H1 (cell line): ENCODE measurements around the gene DMC1. TPM values are rescaled to one million over a fixed set of nuclear protein-coding genes. Genes with fewer than 3 reads are reported as not detected.

Experiments
- CTCF ChIA-PET: fragments of 300-600 bp; sonication (Branson Sonifier 250); formaldehyde crosslinking; loops from one replicate; lab custom pipeline; 2021; ENCODE audit not compliant: partially characterized antibody; lab: Charles Lee
- POLR2A ChIA-PET: fragments of 300-600 bp; sonication (Branson Sonifier 250); formaldehyde crosslinking; loops from one replicate; lab custom pipeline; 2021; ENCODE audit warnings: inconsistent platforms; ENCODE audit not compliant: partially characterized antibody; lab: Charles Lee
- DNase-seq, 2 experiments: peaks; one replicate each; pipeline versions ENCODE4 v3.0.0 to v3.0.0-alpha.2; 2010 to 2022; ENCODE audit warnings: low spot score in 2 of 2, low read depth in 1 of 2, mixed read lengths in 1 of 2
- FAIRE-seq: peaks from 2 replicates; lab custom pipeline; 2011; peaks lifted over from hg19 to GRCh38; lab: Jason Lieb, UNC
- H2AFZ ChIP-seq: 2 replicates; pipeline ENCODE4 v1.8.1; 2012; ENCODE audit warnings: low read length, inconsistent platforms
- H2AK5ac ChIP-seq: 2 replicates; pipeline ENCODE4 v1.6.1; 2013; ENCODE audit warnings: low read depth, low read length
- H2BK120ac ChIP-seq: replicated peaks from 2 replicates; pipeline ENCODE3; 2013; ENCODE audit warnings: low read depth, low read length, inconsistent platforms
- H2BK12ac ChIP-seq: 2 replicates; pipeline ENCODE4 v1.6.1; 2013; ENCODE audit warnings: low read depth, low read length
- H2BK15ac ChIP-seq: 2 replicates; pipeline ENCODE4 v1.6.1; 2013; ENCODE audit warnings: low read length
- H2BK20ac ChIP-seq: 2 replicates; pipeline ENCODE4 v1.6.1; 2013; ENCODE audit warnings: low read length
- H2BK5ac ChIP-seq: 2 replicates; pipeline ENCODE4 v1.6.1; 2013; ENCODE audit warnings: low read depth, low read length
- H3K14ac ChIP-seq: 2 replicates; pipeline ENCODE4 v1.6.1; 2013; ENCODE audit warnings: inconsistent platforms; ENCODE audit not compliant: insufficient read length
- H3K18ac ChIP-seq: 2 replicates; pipeline ENCODE4 v1.6.1; 2013; ENCODE audit warnings: low read length; ENCODE audit errors: extremely low read depth
- H3K23ac ChIP-seq: 2 replicates; pipeline ENCODE4 v1.6.1; 2013; ENCODE audit warnings: inconsistent platforms; ENCODE audit not compliant: insufficient read length
- H3K23me2 ChIP-seq: 2 replicates; pipeline ENCODE4 v1.6.1; 2013; ENCODE audit warnings: low read depth, low read length
- H3K27ac ChIP-seq: 2 replicates; pipeline ENCODE4 v1.6.1; 2011; ENCODE audit warnings: low read depth, low read length, inconsistent platforms
- H3K27me3 ChIP-seq, 4 experiments: replicated peaks in 1 of 4; 1 replicate in 1 of 4; 2 replicates in 3 of 4; pipeline versions ENCODE4 v1.6.1 to v1.8.1; 2011 to 2013; ENCODE audit warnings: low read length in 3 of 4, mild to moderate bottlenecking in 3 of 4, inconsistent platforms in 2 of 4, mixed read lengths in 2 of 4, moderate library complexity in 1 of 4; ENCODE audit not compliant: control insufficient read depth in 3 of 4, insufficient read depth in 3 of 4; ENCODE audit errors: extremely low read depth in 1 of 4
- H3K36me3 ChIP-seq, 4 experiments: 2 replicates each; pipeline versions ENCODE4 v1.6.1 to v1.8.1; 2011 to 2013; ENCODE audit warnings: mild to moderate bottlenecking in 4 of 4, low read length in 3 of 4, moderate library complexity in 2 of 4, control low read depth in 1 of 4, inconsistent platforms in 1 of 4; ENCODE audit not compliant: insufficient read depth in 4 of 4, control insufficient read depth in 2 of 4
- H3K4ac ChIP-seq: replicated peaks from 2 replicates; pipeline ENCODE3; 2013; ENCODE audit warnings: low read length, low read depth, mixed read lengths, inconsistent platforms; ENCODE audit not compliant: insufficient read length
- H3K4me1 ChIP-seq, 4 experiments: replicated peaks in 1 of 4; 1 replicate in 1 of 4; 2 replicates in 3 of 4; pipeline versions ENCODE4 v1.6.1 to v1.8.1; 2011 to 2013; ENCODE audit warnings: low read length in 3 of 4, inconsistent platforms in 2 of 4, mixed read lengths in 1 of 4; ENCODE audit not compliant: insufficient read depth in 4 of 4, control insufficient read depth in 3 of 4
- H3K4me2 ChIP-seq, 2 experiments: 2 replicates each; pipeline versions ENCODE4 v1.6.1 to v1.8.1; 2011 to 2013; ENCODE audit warnings: low read depth in 2 of 2, low read length in 2 of 2, control low read depth in 1 of 2, inconsistent platforms in 1 of 2, mild to moderate bottlenecking in 1 of 2; ENCODE audit not compliant: insufficient read depth in 1 of 2
- H3K4me3 ChIP-seq, 4 experiments: fragments of 200-600, 300-600 bp in 1 of 4; sonication (generic), shearing (Covaris generic), sonication (Bioruptor Twin) in 1 of 4; 2 replicates each; pipeline versions ENCODE4 v1.5.1 to v1.8.1; 2011 to 2016; ENCODE audit warnings: low read length in 4 of 4, low read depth in 3 of 4, control low read depth in 2 of 4, inconsistent platforms in 2 of 4, mild to moderate bottlenecking in 2 of 4, mixed read lengths in 1 of 4, moderate library complexity in 1 of 4; ENCODE audit not compliant: insufficient read depth in 2 of 4; ENCODE audit errors: extremely low read depth in 1 of 4
- H3K56ac ChIP-seq: replicated peaks from 2 replicates; pipeline ENCODE3; 2013; ENCODE audit warnings: low read depth, mild to moderate bottlenecking, mixed read lengths, low read length, inconsistent platforms; ENCODE audit not compliant: insufficient read length
- H3K79me1 ChIP-seq: 2 replicates; pipeline ENCODE4 v1.6.1; 2013; ENCODE audit warnings: low read depth, low read length, control low read depth
- H3K79me2 ChIP-seq, 2 experiments: 2 replicates each; pipeline versions ENCODE4 v1.6.1 to v1.8.1; 2012 to 2013; ENCODE audit warnings: low read length in 2 of 2, mild to moderate bottlenecking in 2 of 2, inconsistent platforms in 1 of 2; ENCODE audit not compliant: insufficient read depth in 2 of 2, control insufficient read depth in 1 of 2
- H3K9ac ChIP-seq, 4 experiments: replicated peaks in 1 of 4; 1 replicate in 1 of 4; 2 replicates in 3 of 4; pipeline versions ENCODE4 v1.6.1 to v1.8.1; 2011 to 2013; ENCODE audit warnings: low read depth in 3 of 4, low read length in 3 of 4, control low read depth in 2 of 4, mild to moderate bottlenecking in 2 of 4, moderate library complexity in 2 of 4, inconsistent platforms in 1 of 4; ENCODE audit errors: extremely low read depth in 1 of 4
- H3K9me3 ChIP-seq, 2 experiments: 2 replicates each; pipeline versions ENCODE4 v1.6.1 to v1.8.1; 2012 to 2013; ENCODE audit warnings: mild to moderate bottlenecking in 2 of 2, moderate library complexity in 2 of 2, control low read depth in 1 of 2, inconsistent platforms in 1 of 2, low read depth in 1 of 2, low read length in 1 of 2, mixed read lengths in 1 of 2; ENCODE audit not compliant: insufficient read depth in 2 of 2
- H4K20me1 ChIP-seq, 2 experiments: replicated peaks in 1 of 2; 2 replicates each; pipeline versions ENCODE3 to v1.8.1; 2011 to 2013; ENCODE audit warnings: inconsistent platforms in 2 of 2, low read length in 2 of 2, mild to moderate bottlenecking in 1 of 2; ENCODE audit not compliant: insufficient read depth in 2 of 2, control insufficient read depth in 1 of 2
- H4K5ac ChIP-seq: 2 replicates; pipeline ENCODE4 v1.6.1; 2013; ENCODE audit warnings: low read length, low read depth, mixed read lengths, inconsistent platforms; ENCODE audit not compliant: insufficient read length
- H4K8ac ChIP-seq: 2 replicates; pipeline ENCODE4 v1.8.0; 2013; ENCODE audit warnings: mild to moderate bottlenecking, moderate library complexity, low read length, inconsistent platforms; ENCODE audit not compliant: insufficient read depth; ENCODE audit errors: extremely low read depth
- H4K91ac ChIP-seq: replicated peaks from 2 replicates; pipeline ENCODE3; 2013; ENCODE audit warnings: low read length, mixed read lengths, inconsistent platforms; ENCODE audit not compliant: insufficient read length
- BCL11A ChIP-seq, 2 experiments: IDR thresholded peaks; one replicate each; pipeline ENCODE4 v1.6.1; 2011; ENCODE audit warnings: low read depth in 2 of 2, low read length in 2 of 2, mild to moderate bottlenecking in 2 of 2
- CBX8 ChIP-seq: fragments of 300-800, 300-1000 bp; sonication (generic); IDR thresholded peaks from 2 replicates; pipeline ENCODE4 v1.7.1; 2016; ENCODE audit warnings: low read depth, low read length, borderline replicate concordance
- CHD2 ChIP-seq: IDR thresholded peaks from 2 replicates; pipeline ENCODE4 v1.6.1; 2012; ENCODE audit warnings: low read length, improper control_type of control experiment
- E2F6 ChIP-seq: IDR thresholded peaks from 2 replicates; pipeline ENCODE4 v1.6.1; 2012; ENCODE audit warnings: inconsistent platforms
- EGR1 ChIP-seq: IDR thresholded peaks from 2 replicates; pipeline ENCODE4 v1.6.1; 2011; ENCODE audit warnings: low read depth, low read length, borderline replicate concordance
- JUND ChIP-seq: IDR thresholded peaks from 2 replicates; pipeline ENCODE4 v1.6.1; 2011; ENCODE audit warnings: mild to moderate bottlenecking, improper control_type of control experiment, low read length
- NANOG ChIP-seq: IDR thresholded peaks from 2 replicates; pipeline ENCODE4 v1.6.1; 2011; ENCODE audit warnings: low read length, low read depth, mild to moderate bottlenecking, inconsistent platforms; ENCODE audit not compliant: insufficient read depth, poor library complexity, severe bottlenecking
- POLR2A ChIP-seq, 2 experiments: IDR thresholded peaks; 1 replicate in 1 of 2; 2 replicates in 1 of 2; pipeline ENCODE4 v1.6.1; 2011; ENCODE audit warnings: low read depth in 2 of 2, low read length in 2 of 2, mild to moderate bottlenecking in 2 of 2; ENCODE audit errors: control extremely low read depth in 1 of 2
- POU5F1 ChIP-seq: IDR thresholded peaks from 2 replicates; pipeline ENCODE4 v1.6.1; 2011; ENCODE audit warnings: low read depth, mild to moderate bottlenecking, low read length, moderate library complexity
- RFX5 ChIP-seq: IDR thresholded peaks from 2 replicates; pipeline ENCODE4 v1.6.1; 2011; ENCODE audit warnings: low read depth, low read length, improper control_type of control experiment, borderline replicate concordance
- SIRT6 ChIP-seq: IDR thresholded peaks from one replicate; pipeline ENCODE4 v1.7.1; 2012; ENCODE audit warnings: low read length, inconsistent platforms
- SRF ChIP-seq: IDR thresholded peaks from 2 replicates; pipeline ENCODE4 v1.6.1; 2011; ENCODE audit warnings: mild to moderate bottlenecking, low read depth, low read length, moderate library complexity
- TAF1 ChIP-seq: IDR thresholded peaks from 2 replicates; pipeline ENCODE4 v1.6.1; 2011; ENCODE audit warnings: mild to moderate bottlenecking, low read depth, low read length
- TBP ChIP-seq: IDR thresholded peaks from 2 replicates; pipeline ENCODE4 v1.6.1; 2011; ENCODE audit warnings: low read depth, low read length, improper control_type of control experiment
- WGBS, 2 experiments: shearing (Covaris generic) in 1 of 2; methylation state at CpG; one replicate each; pipeline versions ENCODE4 v1.1.6 to v1.1.7; 2013 to 2015; ENCODE audit warnings: low lambda C conversion rate in 2 of 2, mixed read lengths in 2 of 2, inconsistent platforms in 1 of 2, low coverage in 1 of 2, missing lambda C conversion rate in 1 of 2; ENCODE audit not compliant: insufficient replicate concordance in 2 of 2, insufficient coverage in 1 of 2, insufficient read length in 1 of 2; ENCODE audit errors: extremely low coverage in 1 of 2, missing lambda C conversion rate in 1 of 2; 5-methylcytosine and 5-hydroxymethylcytosine counted together
- polyA plus RNA-seq, 7 experiments: library from polyadenylated mRNA; depleted of rRNA in 3 of 7; stranded (reverse) in 5 of 7; unstranded in 2 of 7; fragments of >200 nt in 5 of 7; fragments of 200-250 nt in 2 of 7; gene quantifications; 1 replicate in 5 of 7; 2 replicates in 1 of 7; 4 replicates in 1 of 7; pipeline versions ENCODE4 v1.2.1 to v1.2.3, GENCODE V29; 2011 to 2013; ENCODE audit warnings: missing spikeins in 2 of 7, mixed read lengths in 2 of 7
- total RNA-seq: library from RNA; stranded (reverse); fragmentation: NEBNext Ultra II Directional; extraction: Animal tissue kit (Norgen Biotek cat#: 25700); gene quantifications from 2 replicates; pipeline ENCODE4 v1.2.1, GENCODE V29; 2021

DMC1 gene
- total and polyA plus RNA-seq, 2 of the 8 experiments (the other 6 are each of a cell fraction or from before 2014, with no cell fraction given) = 3.8 to 7.2 TPM

GRCh38 chr22:38540701-38541100 lies 29.3 kb downstream of the DMC1 start:
- no peak overlapping the region for H3K23ac ChIP-seq
- WGBS, 2 experiments = 91% methylated on average over 2 of the region's 2 CpGs; no CpG with 5 or more reads in 1 of the 2 experiments
- no peak overlapping the region for H2BK5ac ChIP-seq
- TF ChIP-seq BCL11A (IDR thresholded peaks at IDR 0.05; ENCODE audit: low read depth in 2 of 2, low read length in 2 of 2) (no peak), EGR1 (no peak), CBX8 (no peak), RFX5 (no peak), TAF1 (no peak), TBP (no peak), POLR2A (IDR thresholded peaks at IDR 0.05; ENCODE audit: control extremely low read depth in 1 of 2, low read depth in 2 of 2, low read length in 2 of 2) (no peak), CHD2 (no peak), SIRT6 (no peak), NANOG (no peak), POU5F1 (no peak), SRF (no peak), JUND (no peak), E2F6 (no peak)
- no peaks in the 10 kb centered on the region for H4K20me1 ChIP-seq
- no peak overlapping the region for H3K4me2 ChIP-seq
- H2BK15ac ChIP-seq = no peak overlapping the region
- no peaks in the 10 kb centered on the region for H3K79me2 ChIP-seq
- H3K27ac ChIP-seq = no peak overlapping the region
- H3K14ac ChIP-seq = no peak overlapping the region
- no peak overlapping the region for H2BK120ac ChIP-seq
- H2BK12ac ChIP-seq = no peak overlapping the region
- H3K27me3 ChIP-seq = no peaks in the 10 kb centered on the region
- no peak overlapping the region for H2BK20ac ChIP-seq
- H3K79me1 ChIP-seq = no peaks in the 10 kb centered on the region
- no peaks in the 10 kb centered on the region for H3K23me2 ChIP-seq
- FAIRE-seq (no peak), DNase-seq (no peak)
- ChIA-PET POLR2A (interaction anchor here (1.7 to 3.4 kb wide), 2 partner anchors 46 to 50 kb away, joined by 5 to 10 read pairs; no protein-coding TSS in a partner anchor), CTCF (interaction anchor here (1.0 kb wide), 1 partner anchor 17 kb away, joined by 3 read pairs; no protein-coding TSS in a partner anchor)
- H4K91ac ChIP-seq = no peak overlapping the region
- H3K4me3 ChIP-seq = no peak overlapping the region
- H3K56ac ChIP-seq = no peak overlapping the region
- no peaks in the 10 kb centered on the region for H3K36me3 ChIP-seq
- H4K5ac ChIP-seq = no peak overlapping the region
- no peak overlapping the region for H4K8ac ChIP-seq
- H3K9me3 ChIP-seq = no peaks in the 10 kb centered on the region
- 0 out of 7 replicates have a peak, but pooled peaks cover 0 to under 1% (median 0%) of the 10 kb centered on the region in 4 experiments for H3K4me1 ChIP-seq
- H2AFZ ChIP-seq = no peak overlapping the region
- no peak overlapping the region for H2AK5ac ChIP-seq
- H3K18ac ChIP-seq = no peak overlapping the region
- no peak overlapping the region for H3K4ac ChIP-seq
- no peak overlapping the region for H3K9ac ChIP-seq
